Measurements from ENCODE around the gene FGD5.

Gene FGD5

GRCh38 chr3:14803981-14804834 is 14.6 kb upstream of the FGD5 start:
- no peaks in the 10 kb centered on the region for H3K9me3 ChIP-seq (ENCODE audit: control insufficient read depth, low read length)
- H3K4me1 ChIP-seq, result no peaks in the 10 kb centered on the region
- TF ChIP-seq CTCF (IDR thresholded peaks at IDR 0.05), result no peak
- H3K4me2 ChIP-seq (ENCODE audit: low read length), result no peak overlapping the region
- no peak overlapping the region for H3K4me3 ChIP-seq (ENCODE audit: low read depth, low read length)
- H3K27me3 ChIP-seq (ENCODE audit: control insufficient read depth, insufficient read depth, low read length), result no peaks in the 10 kb centered on the region
- H2AFZ ChIP-seq, result no peak overlapping the region
- H3K9ac ChIP-seq, result no peak overlapping the region
- no peaks in the 10 kb centered on the region for H3K79me2 ChIP-seq
- H3K27ac ChIP-seq, result peak overlapping the region; percentile 60
- H3K36me3 ChIP-seq (ENCODE audit: control insufficient read depth, insufficient read depth, low read length), result no peaks in the 10 kb centered on the region

GRCh38 chr3:14804835-14805780 is 13.7 kb upstream of the FGD5 start:
- Histone ChIP-seq H3K4me2 (ENCODE audit: low read length) (no peak overlapping the region), H3K9ac (no peak overlapping the region), H3K27me3 (ENCODE audit: control insufficient read depth, insufficient read depth, low read length) (no peaks in the 10 kb centered on the region), H2AFZ (no peak overlapping the region), H3K4me3 (ENCODE audit: low read depth, low read length) (no peak overlapping the region), H3K79me2 (no peaks in the 10 kb centered on the region), H3K36me3 (ENCODE audit: control insufficient read depth, insufficient read depth, low read length) (no peaks in the 10 kb centered on the region), H3K27ac (no peak overlapping the region), H3K9me3 (ENCODE audit: control insufficient read depth, low read length) (no peaks in the 10 kb centered on the region), H3K4me1 (no peaks in the 10 kb centered on the region)
- no peak for TF ChIP-seq CTCF (IDR thresholded peaks at IDR 0.05)

GRCh38 chr3:14805961-14806537 is 12.7 kb upstream of the FGD5 start:
- Histone ChIP-seq H3K79me2 (no peaks in the 10 kb centered on the region), H3K36me3 (ENCODE audit: control insufficient read depth, insufficient read depth, low read length) (no peaks in the 10 kb centered on the region), H2AFZ (no peak overlapping the region), H3K27me3 (ENCODE audit: control insufficient read depth, insufficient read depth, low read length) (no peaks in the 10 kb centered on the region), H3K9ac (no peak overlapping the region), H3K27ac (no peak overlapping the region), H3K4me3 (ENCODE audit: low read depth, low read length) (no peak overlapping the region), H3K4me2 (ENCODE audit: low read length) (no peak overlapping the region), H3K9me3 (ENCODE audit: control insufficient read depth, low read length) (no peaks in the 10 kb centered on the region), H3K4me1 (no peaks in the 10 kb centered on the region)
- TF ChIP-seq CTCF (IDR thresholded peaks at IDR 0.05), result no peak

- H3K4me3 ChIP-seq (ENCODE audit: low read depth, low read length), result no peak overlapping the region
- no peak overlapping the region for H3K4me2 ChIP-seq (ENCODE audit: low read length)
- no peaks in the 10 kb centered on the region for H3K36me3 ChIP-seq (ENCODE audit: control insufficient read depth, insufficient read depth, low read length)
- no peaks in the 10 kb centered on the region for H3K9me3 ChIP-seq (ENCODE audit: control insufficient read depth, low read length)
- no peak for TF ChIP-seq CTCF (IDR thresholded peaks at IDR 0.05)
- no peak overlapping the region for H2AFZ ChIP-seq
- H3K9ac ChIP-seq, result no peak overlapping the region
- H3K79me2 ChIP-seq, result no peaks in the 10 kb centered on the region
- no peaks in the 10 kb centered on the region for H3K4me1 ChIP-seq
- H3K27ac ChIP-seq, result no peak overlapping the region
- no peaks in the 10 kb centered on the region for H3K27me3 ChIP-seq (ENCODE audit: control insufficient read depth, insufficient read depth, low read length)
These were observed 12.0 kb upstream of the FGD5 start for GRCh38 chr3:14806641-14807263.

Measured in parathyroid adenoma (tissue), 2 donors.